HL-60/S4 treated with phorbol 12-myristate 13-acetate at 8.2 ng/mL for 4 days and 3 days (cell line): ENCODE measurements around the gene KCTD20.

Source experiments
- in situ Hi-C: fragments of 300-500 bp; cut with MboI; formaldehyde crosslinking; loops from 2 replicates; pipeline ENCODE4 v1.15.0; 2022; ENCODE audit warnings: low sequenced_read_pairs

The KCTD20 gene

GRCh38 chr6:36492092-36492491 lies 49.3 kb downstream of the KCTD20 start:
- in situ Hi-C loops = no loop called here

- in situ Hi-C loops = no loop called here
Measured at GRCh38 chr6:36492621-36493020, 49.8 kb downstream of the KCTD20 start.

DNA sequence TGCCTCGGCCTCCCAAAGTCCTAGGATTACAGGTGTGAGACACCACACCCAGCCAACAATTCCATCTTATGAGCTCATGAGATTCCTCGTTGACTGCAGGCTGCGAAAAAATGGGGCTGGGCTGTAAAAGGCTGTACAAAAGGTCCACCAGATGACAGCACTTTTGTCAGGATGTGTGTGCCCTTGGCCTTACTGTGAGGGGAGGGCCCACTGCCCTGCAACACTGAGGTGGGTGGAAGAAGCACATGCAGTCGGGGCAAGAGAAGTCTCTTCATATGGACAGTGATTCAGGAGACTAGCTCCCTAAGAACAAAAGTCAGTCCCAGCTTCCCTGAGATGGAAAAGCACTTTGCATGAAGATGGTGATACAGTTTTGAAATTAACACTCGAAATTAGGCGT lies 50.5 kb downstream of the KCTD20 start:
- in situ Hi-C loops = no loop called here

- in situ Hi-C loops = no loop called here
Measured at GRCh38 chr6:36493859-36494258, 51.1 kb downstream of the KCTD20 start.

GRCh38 chr6:36495086-36495485 lies 52.3 kb downstream of the KCTD20 start:
- in situ Hi-C loops = no loop called here

GRCh38 chr6:36499918-36500317 lies 57.1 kb downstream of the KCTD20 start:
- in situ Hi-C loops = no loop called here

DNA sequence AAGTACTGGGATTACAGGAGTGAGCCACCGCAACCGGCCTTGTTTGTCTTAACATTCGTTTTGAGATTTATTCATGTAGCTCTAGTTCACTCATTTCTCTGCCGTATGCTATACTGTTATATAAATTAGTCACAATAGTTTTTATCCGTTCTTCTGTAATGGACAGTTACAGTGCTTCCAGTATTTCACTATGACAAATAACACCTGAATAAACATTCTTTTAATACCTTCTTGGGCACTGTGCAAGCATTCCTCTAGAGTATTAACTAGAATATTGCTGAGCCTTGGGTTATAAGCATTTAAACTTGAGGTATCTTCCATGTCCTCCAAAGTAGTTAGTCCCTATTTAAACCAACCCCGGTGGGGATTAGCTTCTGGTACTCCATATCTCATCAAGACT lies 58.9 kb downstream of the KCTD20 start:
- in situ Hi-C loops = no loop called here

- in situ Hi-C loops = no loop called here
Measured at GRCh38 chr6:36504181-36504580, 61.4 kb downstream of the KCTD20 start.

- in situ Hi-C loops = no loop called here
Measured at GRCh38 chr6:36504982-36505381, 62.2 kb downstream of the KCTD20 start.

DNA sequence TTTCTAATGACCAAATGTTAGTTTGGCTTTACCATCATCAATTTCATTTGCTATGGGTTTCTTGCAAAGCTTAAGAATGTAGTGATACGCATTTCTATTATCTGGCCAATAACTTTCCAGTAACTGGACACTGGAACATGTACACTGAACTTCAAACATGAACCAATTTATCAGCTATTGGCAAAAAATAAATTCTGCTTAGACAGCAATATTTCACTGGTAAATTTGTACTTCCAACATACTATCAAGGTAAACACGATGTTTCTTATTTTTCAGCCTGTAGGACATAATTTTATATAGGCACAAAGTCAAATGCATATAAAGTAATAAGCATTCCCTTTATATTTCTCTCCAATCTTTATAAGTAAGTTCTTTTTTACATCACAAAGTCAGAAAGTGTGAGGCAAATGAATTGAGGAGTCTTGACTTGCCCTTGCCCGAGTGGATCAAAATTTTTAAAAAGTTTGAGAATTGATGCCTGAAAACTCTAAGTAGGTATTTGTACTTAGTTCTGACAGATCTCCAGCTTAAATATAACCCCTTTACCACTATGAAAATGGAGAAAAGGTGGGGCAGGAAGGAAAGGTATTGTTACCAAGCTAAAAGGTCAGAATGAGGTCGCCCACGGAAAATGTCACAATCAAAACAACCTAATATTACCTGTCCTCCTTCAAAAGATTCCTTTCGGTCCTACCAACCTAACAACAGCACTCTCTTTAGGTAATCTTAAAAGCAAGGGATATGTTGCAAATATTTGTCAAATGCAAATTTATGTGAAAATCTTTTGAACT lies 63.1 kb downstream of the KCTD20 start:
- in situ Hi-C loops = no loop called here

GRCh38 chr6:36506611-36507010 lies 63.8 kb downstream of the KCTD20 start:
- in situ Hi-C loops = no loop called here

DNA sequence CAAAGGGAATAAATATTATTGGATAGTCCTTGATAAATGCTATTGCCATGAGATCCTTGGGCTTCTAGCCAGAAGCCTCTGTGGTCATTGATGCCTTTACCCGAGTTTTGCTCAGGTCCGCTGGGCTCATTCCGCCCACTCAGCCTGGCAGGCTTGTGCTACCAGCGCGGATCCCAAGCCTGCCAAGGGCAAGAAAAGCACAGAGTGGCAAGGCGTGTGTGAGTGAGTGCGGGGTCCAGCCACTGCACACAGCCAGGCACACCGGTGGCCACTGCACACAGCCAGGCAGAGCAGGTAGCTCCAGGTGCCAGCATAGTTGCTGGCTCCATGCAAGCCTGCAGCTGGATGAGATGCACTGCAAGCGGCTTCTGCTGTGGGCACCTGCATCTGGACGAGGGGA lies 65.7 kb downstream of the KCTD20 start:
- in situ Hi-C loops = no loop called here

DNA sequence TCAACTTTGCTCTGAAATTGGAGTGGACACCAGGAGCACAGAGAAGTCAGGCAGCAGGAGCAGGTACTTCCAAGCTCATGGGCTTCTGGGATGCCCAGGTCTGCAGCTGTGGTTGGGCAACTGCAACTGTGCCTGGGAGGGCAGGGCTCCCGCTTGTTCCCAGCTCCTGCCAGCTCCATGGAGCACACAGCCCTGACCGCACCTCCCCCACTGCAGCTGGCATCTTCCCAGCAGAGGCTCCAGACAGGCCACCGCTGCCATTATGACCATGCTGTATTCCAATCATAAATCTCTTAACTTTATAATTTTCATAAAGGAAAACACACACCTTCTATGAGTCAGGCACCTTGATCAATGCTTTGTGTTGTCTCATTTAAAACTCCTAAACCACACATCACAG lies 67.6 kb downstream of the KCTD20 start:
- in situ Hi-C loops = no loop called here

DNA sequence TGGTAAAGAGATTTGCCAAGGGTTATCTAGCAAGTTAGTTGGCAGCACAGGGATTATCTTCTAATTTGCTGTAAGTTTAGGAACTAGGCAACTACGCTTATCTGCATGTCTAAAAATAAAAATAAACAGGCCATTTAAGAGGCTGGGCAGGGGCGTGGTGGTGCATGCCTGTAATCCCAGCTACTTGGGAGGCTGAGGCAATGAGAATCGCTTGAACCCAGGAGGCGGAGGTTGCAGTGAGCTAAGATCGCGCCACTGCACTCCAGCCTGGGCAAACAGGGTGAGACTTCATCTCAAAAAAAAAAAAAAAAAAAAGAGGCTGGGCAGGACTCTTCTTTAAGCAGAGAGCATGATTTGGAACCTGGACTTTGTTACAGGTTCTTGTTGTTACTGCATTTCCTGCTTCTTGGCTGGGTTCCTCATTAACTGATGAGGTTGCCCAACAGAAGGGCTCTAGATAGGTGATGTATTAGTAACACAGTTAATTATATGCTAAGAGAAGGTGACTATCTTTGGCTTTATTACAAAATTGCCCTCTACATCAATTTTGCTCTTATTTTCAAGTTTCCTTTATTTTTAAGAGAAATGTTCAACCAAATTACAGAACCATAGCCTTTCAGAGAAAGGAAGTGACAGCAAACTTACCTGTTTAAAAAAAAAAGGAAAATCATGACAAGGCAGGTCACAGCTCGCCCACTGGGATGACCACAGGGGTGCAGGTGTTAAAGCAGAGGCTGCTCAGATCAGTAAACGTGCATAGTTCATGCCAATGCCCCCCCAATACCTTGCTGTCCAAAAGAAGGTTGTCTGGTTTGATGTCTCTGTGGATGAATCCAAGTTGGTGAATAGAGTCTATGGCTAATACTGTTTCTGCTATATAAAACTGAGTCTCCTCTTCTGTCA lies 72.0 kb downstream of the KCTD20 start:
- in situ Hi-C loops = no loop called here

GRCh38 chr6:36515844-36516243 lies 73.0 kb downstream of the KCTD20 start:
- in situ Hi-C loops = no loop called here

DNA sequence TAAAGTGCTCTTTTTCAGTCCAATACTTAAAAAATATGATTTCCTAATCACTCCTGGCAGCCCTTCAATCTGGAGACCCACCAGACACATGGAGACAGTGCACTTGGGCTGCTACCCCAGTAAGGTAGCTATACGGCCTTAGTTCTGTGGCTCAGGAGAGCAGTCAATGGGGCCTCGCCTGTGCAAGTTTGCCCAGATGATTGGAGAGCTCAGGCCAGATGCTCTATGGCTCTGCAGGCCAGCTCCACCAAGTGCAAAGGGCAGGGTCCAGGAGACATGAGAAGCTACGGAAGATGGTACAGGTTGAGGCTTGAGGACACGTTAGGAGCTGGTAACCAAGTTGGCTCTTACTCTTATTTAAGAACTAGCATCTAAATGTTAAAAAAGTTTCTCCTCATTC lies 73.8 kb downstream of the KCTD20 start:
- in situ Hi-C loops = no loop called here

- in situ Hi-C loops = no loop called here
Measured at GRCh38 chr6:36516988-36517387, 74.2 kb downstream of the KCTD20 start.

GRCh38 chr6:36517408-36517807 lies 74.6 kb downstream of the KCTD20 start:
- in situ Hi-C loops = no loop called here

- in situ Hi-C loops = no loop called here
Measured at GRCh38 chr6:36519352-36519751, 76.6 kb downstream of the KCTD20 start.

- in situ Hi-C loops = no loop called here
Measured at GRCh38 chr6:36523451-36523850, 80.7 kb downstream of the KCTD20 start.

- in situ Hi-C loops = no loop called here
Measured at GRCh38 chr6:36523936-36524499, 81.2 kb downstream of the KCTD20 start.

DNA sequence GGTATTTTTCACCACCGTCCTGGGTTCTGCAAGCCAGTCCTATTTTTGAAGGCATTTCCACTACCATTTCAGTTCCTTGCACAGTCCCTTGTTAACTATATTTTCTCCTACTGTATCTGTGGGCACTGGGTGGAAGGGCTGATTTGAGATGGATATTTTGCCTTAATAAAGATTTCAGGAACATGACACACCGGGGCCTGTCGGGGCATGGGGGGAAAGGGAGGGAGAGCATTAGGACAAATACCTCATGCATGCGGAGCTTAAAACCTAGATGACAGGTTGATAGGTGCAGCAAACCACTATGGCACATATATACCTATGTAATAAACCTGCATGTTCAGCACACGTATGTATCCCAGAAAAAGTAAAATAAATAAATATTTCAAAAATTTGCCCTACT lies 82.1 kb downstream of the KCTD20 start:
- in situ Hi-C loops = no loop called here
